PC-3 (cell line): ENCODE results near the gene HGD. TPM values are rescaled to one million over a fixed set of nuclear protein-coding genes. Genes with fewer than 3 reads are reported as not detected.
"Not testable (repeated sequence)": the region's sequence is repeated elsewhere in the genome, so short reads cannot be mapped to it uniquely, and the experiment has no call there.

ENCODE experiments used
- ATAC-seq: fragments of 200-7000 bp; cut with Tn5 transposase; 2 replicates; pipeline ENCODE4 v1.9.1; 2020; ENCODE audit warnings: mild to moderate bottlenecking, moderate library complexity
- BruUV-seq: library from RNA; stranded (reverse); fragments of 400-500 nt; replicated peaks from 2 replicates; lab custom pipeline; 2021; lab: Mats Ljungman, UMichigan
- CTCF ChIA-PET: fragments of 300-600 bp; sonication (Branson Sonifier 250); formaldehyde crosslinking; loops from one replicate; lab custom pipeline; 2022; ENCODE audit warnings: antibody characterized with exemption; lab: Charles Lee
- POLR2A ChIA-PET: fragments of 300-600 bp; sonication (Branson Sonifier 250); formaldehyde crosslinking; loops from one replicate; lab custom pipeline; 2022; ENCODE audit warnings: antibody characterized with exemption; ENCODE audit not compliant: unreplicated experiment; lab: Charles Lee
- DNase-seq: peaks from one replicate; pipeline ENCODE4 v3.0.0-alpha.2; 2015
- H2AFZ ChIP-seq: fragments of 300-600 bp; sonication (generic); 2 replicates; pipeline ENCODE4 v1.6.0; 2016; ENCODE audit warnings: antibody characterized with exemption, low read length
- H3F3A ChIP-seq: fragments of 300-600 bp; sonication (generic); one replicate; pipeline ENCODE4 v1.6.0; 2017; ENCODE audit warnings: antibody characterized with exemption, low read length, control low read depth, mild to moderate bottlenecking; ENCODE audit not compliant: unreplicated experiment
- H3K27ac ChIP-seq: fragments of 300-600 bp; sonication (generic); 2 replicates; pipeline ENCODE4 v1.5.1; 2016; ENCODE audit warnings: mild to moderate bottlenecking, low read length
- H3K27me3 ChIP-seq: fragments of 300-600 bp; sonication (generic); 2 replicates; pipeline ENCODE4 v1.6.1; 2016; ENCODE audit warnings: low read length, mixed read lengths
- H3K36me3 ChIP-seq: fragments of 300-600 bp; sonication (generic); 2 replicates; pipeline ENCODE4 v1.6.1; 2016; ENCODE audit warnings: low read depth, mixed run types, low read length, mixed read lengths
- H3K4me1 ChIP-seq: fragments of 300-600 bp; sonication (generic); 2 replicates; pipeline ENCODE4 v1.5.1; 2016; ENCODE audit warnings: low read length; ENCODE audit not compliant: insufficient read depth
- H3K4me2 ChIP-seq: fragments of 300-600 bp; sonication (generic); 2 replicates; pipeline ENCODE4 v1.6.0; 2016; ENCODE audit warnings: low read length
- H3K4me3 ChIP-seq: fragments of 300-600 bp; sonication (generic); 2 replicates; pipeline ENCODE4 v1.5.1; 2016; ENCODE audit warnings: mild to moderate bottlenecking, low read length, mixed read lengths
- H3K79me2 ChIP-seq: fragments of 300-600 bp; sonication (generic); 2 replicates; pipeline ENCODE4 v1.6.1; 2017; ENCODE audit warnings: low read length, mixed read lengths
- H3K9ac ChIP-seq: fragments of 300-600 bp; sonication (generic); 2 replicates; pipeline ENCODE4 v1.6.0; 2016; ENCODE audit warnings: mild to moderate bottlenecking, low read length
- H3K9me2 ChIP-seq: fragments of 300-600 bp; sonication (generic); replicated peaks from 2 replicates; pipeline ENCODE4 v1.6.1; 2016; ENCODE audit warnings: mixed run types, low read length, mixed read lengths
- H3K9me3 ChIP-seq: fragments of 300-600 bp; sonication (generic); 2 replicates; pipeline ENCODE4 v1.6.1; 2016; ENCODE audit warnings: low read length, mixed read lengths
- H4K20me1 ChIP-seq: fragments of 300-600 bp; sonication (generic); 2 replicates; pipeline ENCODE4 v1.6.1; 2016; ENCODE audit warnings: low read length, mixed read lengths
- CTCF ChIP-seq: fragments of 300-600 bp; sonication (generic); conservative IDR thresholded peaks from 2 replicates; pipeline ENCODE4 v1.5.1; 2017; ENCODE audit warnings: antibody characterized with exemption, low read depth, mild to moderate bottlenecking, low read length
- EZH2 ChIP-seq: fragments of 300-600 bp; sonication (generic); IDR thresholded peaks from one replicate; pipeline ENCODE4 v1.6.1; 2017; ENCODE audit warnings: antibody characterized with exemption, mild to moderate bottlenecking, low read length; ENCODE audit not compliant: unreplicated experiment
- EZH2phosphoT487 ChIP-seq: fragments of 300-600 bp; sonication (generic); IDR thresholded peaks from 2 replicates; pipeline ENCODE4 v1.6.1; 2018; ENCODE audit warnings: mild to moderate bottlenecking, antibody characterized with exemption, low read length, borderline replicate concordance
- intact Hi-C: fragments of 100-400 bp; cut with micrococcal nuclease; formaldehyde crosslinking; loops from 2 replicates; pipeline ENCODE4 v1.9.0; 2023
- total RNA-seq: library from RNA; depleted of rRNA; stranded (reverse); fragments of >200 nt; gene quantifications from 2 replicates; pipeline ENCODE4 v1.2.3, GENCODE V29; 2014

The HGD gene
- total RNA-seq, 1 experiment from 2014 or later, result 0.11 TPM

- H3K27ac ChIP-seq, result no peak overlapping the region
- POLR2A ChIA-PET, result no interaction called here
These were observed 40.3 kb downstream of the HGD start for GRCh38 chr3:120641696-120642246.

GRCh38 chr3:120640231-120640630, 41.8 kb downstream of the HGD start:
- no peak overlapping the region for H3K9ac ChIP-seq
- intact Hi-C loops, result no loop called here
- H3K9me2 ChIP-seq, result 0 out of 2 replicates have a peak, but pooled peaks cover 3% of the 10 kb centered on the region
- no peaks in the 10 kb centered on the region for H3K79me2 ChIP-seq
- no peak overlapping the region for H2AFZ ChIP-seq
- POLR2A ChIA-PET, result no interaction called here
- no peak overlapping the region for H3K4me2 ChIP-seq
- DNase-seq (no peak), ATAC-seq (no peak)
- no peaks in the 10 kb centered on the region for H3K4me1 ChIP-seq
- no peaks in the 10 kb centered on the region for H3F3A ChIP-seq
- H3K27me3 ChIP-seq, result no peaks in the 10 kb centered on the region
- no peak for TF ChIP-seq EZH2
- TF ChIP-seq CTCF, result no peak
- no peak for TF ChIP-seq EZH2phosphoT487
- H3K9me3 ChIP-seq, result no peaks in the 10 kb centered on the region
- no peaks in the 10 kb centered on the region for H3K36me3 ChIP-seq
- no peaks in the 10 kb centered on the region for H4K20me1 ChIP-seq
- CTCF ChIA-PET, result no interaction called here
- H3K4me3 ChIP-seq, result no peak overlapping the region
- no TSS peak for BruUV-seq
- H3K27ac ChIP-seq, result no peak overlapping the region

More at GRCh38 chr3:120641696-120642246, 40.3 kb downstream of the HGD start:
- intact Hi-C loops, result no loop called here
- Histone ChIP-seq H3K9me2 (0 out of 2 replicates have a peak, but pooled peaks cover 3% of the 10 kb centered on the region), H3K27me3 (no peaks in the 10 kb centered on the region), H3K36me3 (no peaks in the 10 kb centered on the region), H3K4me3 (no peak overlapping the region), H4K20me1 (no peaks in the 10 kb centered on the region), H3K9ac (no peak overlapping the region), H3K9me3 (no peaks in the 10 kb centered on the region), H3K4me2 (no peak overlapping the region), H3K79me2 (no peaks in the 10 kb centered on the region), H3K4me1 (no peaks in the 10 kb centered on the region), H3F3A (no peaks in the 10 kb centered on the region), H2AFZ (no peak overlapping the region)
- TF ChIP-seq CTCF (no peak), EZH2phosphoT487 (no peak), EZH2 (no peak)
- DNase-seq (no peak), ATAC-seq (no peak)
- CTCF ChIA-PET, result no interaction called here
- BruUV-seq, result no TSS peak

GRCh38 chr3:120638820-120639219, 43.2 kb downstream of the HGD start:
- H2AFZ ChIP-seq, H3F3A ChIP-seq, DNase-seq, H3K27ac ChIP-seq, H3K79me2 ChIP-seq, H3K4me2 ChIP-seq, H3K4me3 ChIP-seq, ATAC-seq, POLR2A ChIA-PET, H3K4me1 ChIP-seq, H3K27me3 ChIP-seq, intact Hi-C loops, BruUV-seq, H3K36me3 ChIP-seq, H4K20me1 ChIP-seq, H3K9me3 ChIP-seq, H3K9ac ChIP-seq, H3K9me2 ChIP-seq, CTCF ChIA-PET: not testable (repeated sequence)
